HFFc6 (cell line): ENCODE measurements around the gene MVB12B. TPM values are rescaled to one million over a fixed set of nuclear protein-coding genes. Genes with fewer than 3 reads are reported as not detected.

ENCODE experiments used
- DNase-seq: peaks from one replicate; pipeline ENCODE4 v3.0.0-alpha.2; 2018
- H3K27ac Mint-ChIP-seq: 2 replicates; pipeline ENCODE4 v1.8.0; 2020; ENCODE audit warnings: mild to moderate bottlenecking, mixed read lengths
- H3K27me3 Mint-ChIP-seq: 2 replicates; pipeline ENCODE4 v1.8.0; 2021; ENCODE audit warnings: mild to moderate bottlenecking, moderate library complexity, mixed read lengths; ENCODE audit not compliant: insufficient read depth
- H3K36me3 Mint-ChIP-seq: 2 replicates; pipeline ENCODE4 v1.8.0; 2021; ENCODE audit warnings: low read depth, mixed read lengths
- H3K4me1 Mint-ChIP-seq: 2 replicates; pipeline ENCODE4 v1.8.0; 2020; ENCODE audit warnings: low read depth, mixed read lengths
- H3K4me3 Mint-ChIP-seq: 2 replicates; pipeline ENCODE4 v1.8.0; 2020; ENCODE audit warnings: mild to moderate bottlenecking, moderate library complexity, mixed read lengths
- H3K9me3 Mint-ChIP-seq: 2 replicates; pipeline ENCODE4 v1.8.0; 2020; ENCODE audit warnings: mild to moderate bottlenecking, mixed read lengths
- total RNA-seq, 6 experiments: library from RNA; stranded (reverse); fragmentation: NEBNext Ultra II Directional; extraction: Animal tissue kit (Norgen Biotek cat#: 25700); gene quantifications; 2 replicates in 1 of 6; 3 replicates in 5 of 6; pipeline ENCODE4 v1.2.3, GENCODE V29; 2021
- TF ChIP-seq, protein P1 (sequence below): fragments of 200-600 bp; sonication (generic); IDR thresholded peaks from 2 replicates; pipeline ENCODE4 v1.5.0; 2021; ENCODE audit warnings: antibody characterized with exemption, mild to moderate bottlenecking

The MVB12B gene
- total RNA-seq, 6 experiments from 2014 or later = 4.4 to 8.3 (median 6.7) TPM

GRCh38 chr9:126388964-126389708 is 62.5 kb downstream of the MVB12B start:
- Mint-ChIP-seq H3K36me3 (no peaks in the 10 kb centered on the region), H3K27me3 (peaks cover 2% of the 10 kb centered on the region; the same call in 1 of the 2 replicates), H3K9me3 (no peaks in the 10 kb centered on the region), H3K4me1 (no peaks in the 10 kb centered on the region; the same call in 1 of the 2 replicates), H3K27ac (no peak overlapping the region), H3K4me3 (no peak overlapping the region)
- DNase-seq = no peak
- TF ChIP-seq, protein P1, sequence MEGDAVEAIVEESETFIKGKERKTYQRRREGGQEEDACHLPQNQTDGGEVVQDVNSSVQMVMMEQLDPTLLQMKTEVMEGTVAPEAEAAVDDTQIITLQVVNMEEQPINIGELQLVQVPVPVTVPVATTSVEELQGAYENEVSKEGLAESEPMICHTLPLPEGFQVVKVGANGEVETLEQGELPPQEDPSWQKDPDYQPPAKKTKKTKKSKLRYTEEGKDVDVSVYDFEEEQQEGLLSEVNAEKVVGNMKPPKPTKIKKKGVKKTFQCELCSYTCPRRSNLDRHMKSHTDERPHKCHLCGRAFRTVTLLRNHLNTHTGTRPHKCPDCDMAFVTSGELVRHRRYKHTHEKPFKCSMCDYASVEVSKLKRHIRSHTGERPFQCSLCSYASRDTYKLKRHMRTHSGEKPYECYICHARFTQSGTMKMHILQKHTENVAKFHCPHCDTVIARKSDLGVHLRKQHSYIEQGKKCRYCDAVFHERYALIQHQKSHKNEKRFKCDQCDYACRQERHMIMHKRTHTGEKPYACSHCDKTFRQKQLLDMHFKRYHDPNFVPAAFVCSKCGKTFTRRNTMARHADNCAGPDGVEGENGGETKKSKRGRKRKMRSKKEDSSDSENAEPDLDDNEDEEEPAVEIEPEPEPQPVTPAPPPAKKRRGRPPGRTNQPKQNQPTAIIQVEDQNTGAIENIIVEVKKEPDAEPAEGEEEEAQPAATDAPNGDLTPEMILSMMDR = no peak

DNA sequence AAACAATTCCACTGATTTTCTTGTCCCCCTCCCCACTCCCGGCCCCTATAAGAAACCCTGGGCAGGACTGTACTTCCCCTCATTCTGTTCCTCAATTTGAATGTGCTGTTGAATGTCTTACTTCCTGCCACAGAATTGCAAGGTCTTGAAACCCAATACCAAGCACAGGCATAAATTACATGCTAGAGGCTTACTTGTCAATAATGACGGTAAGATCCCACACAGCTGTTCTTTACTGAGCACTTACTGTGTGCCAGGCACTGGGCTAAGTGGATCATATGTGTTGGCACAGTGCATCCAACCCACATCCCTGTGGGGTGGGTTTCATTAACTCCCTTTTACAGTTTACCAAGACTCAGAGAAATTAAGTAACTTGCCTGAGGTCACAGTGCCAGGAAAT is 63.4 kb downstream of the MVB12B start:
- TF ChIP-seq, protein P1 = no peak
- no peaks in the 10 kb centered on the region for H3K9me3 Mint-ChIP-seq
- H3K4me3 Mint-ChIP-seq = no peak overlapping the region
- H3K36me3 Mint-ChIP-seq = no peaks in the 10 kb centered on the region; the same call in 1 of the 2 replicates
- peaks cover 2% of the 10 kb centered on the region; the same call in 1 of the 2 replicates for H3K27me3 Mint-ChIP-seq
- H3K4me1 Mint-ChIP-seq = peaks cover 7% of the 10 kb centered on the region
- no peak overlapping the region for H3K27ac Mint-ChIP-seq
- no peak for DNase-seq

DNA sequence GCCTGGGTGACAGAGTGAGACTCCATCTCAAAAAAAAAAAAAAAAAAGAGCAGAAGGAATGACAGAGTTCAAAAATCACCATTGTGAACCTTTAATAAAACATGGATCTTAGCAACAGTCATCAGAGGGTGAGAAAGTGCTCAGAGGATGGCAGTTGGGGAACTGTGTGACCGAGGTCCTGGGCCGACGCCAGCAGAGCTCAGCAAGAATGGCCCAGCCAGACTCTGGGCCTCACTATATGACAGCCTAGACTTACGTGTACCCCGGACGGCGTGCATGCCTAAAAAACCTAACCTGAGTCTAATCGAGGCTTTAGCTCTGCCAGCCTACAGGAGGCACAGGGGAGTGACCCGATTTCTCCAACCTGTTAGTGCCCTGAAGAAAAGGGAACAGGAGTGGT is 64.3 kb downstream of the MVB12B start:
- H3K9me3 Mint-ChIP-seq = no peaks in the 10 kb centered on the region
- no peak overlapping the region for H3K4me3 Mint-ChIP-seq
- H3K36me3 Mint-ChIP-seq = no peaks in the 10 kb centered on the region; the same call in 1 of the 2 replicates
- TF ChIP-seq, protein P1 = no peak
- H3K4me1 Mint-ChIP-seq = peaks cover 14% of the 10 kb centered on the region
- no peak overlapping the region for H3K27ac Mint-ChIP-seq
- no peak for DNase-seq
- no peaks in the 10 kb centered on the region; the same call in 1 of the 2 replicates for H3K27me3 Mint-ChIP-seq

- H3K9me3 Mint-ChIP-seq = no peaks in the 10 kb centered on the region
- no peak overlapping the region for H3K4me3 Mint-ChIP-seq
- H3K27ac Mint-ChIP-seq = no peak overlapping the region
Measured at GRCh38 chr9:126391713-126392661, 65.4 kb downstream of the MVB12B start.

More at GRCh38 chr9:126391713-126392661, 65.4 kb downstream of the MVB12B start:
- no peaks in the 10 kb centered on the region; the same call in 1 of the 2 replicates for H3K36me3 Mint-ChIP-seq
- TF ChIP-seq, protein P1 = no peak
- no peaks in the 10 kb centered on the region; the same call in 1 of the 2 replicates for H3K27me3 Mint-ChIP-seq
- peaks cover 14% of the 10 kb centered on the region for H3K4me1 Mint-ChIP-seq
- no peak for DNase-seq
